ENCODE measurements around the gene SHC3.

The SHC3 gene

DNA sequence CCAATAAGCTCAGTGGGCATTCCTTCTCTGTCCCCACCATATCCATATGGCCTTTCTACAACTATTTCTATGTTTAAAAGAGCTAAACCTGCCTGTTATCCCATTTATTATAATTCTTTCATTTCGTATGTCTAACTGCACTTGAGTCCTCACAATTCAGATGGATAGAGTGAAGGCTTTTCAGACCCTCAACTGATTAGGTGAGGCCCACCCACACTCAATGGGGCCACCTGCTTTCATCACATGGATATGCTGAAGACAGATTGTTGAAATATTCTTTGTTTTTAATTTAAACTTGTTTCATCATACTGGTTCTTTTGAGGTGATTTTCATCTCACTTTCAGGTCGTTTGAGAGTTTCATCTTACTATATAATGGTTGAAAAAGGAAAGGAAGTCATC, 193.0 kb downstream of the SHC3 start:
- ChIA-PET POLR2A (no interaction called here), CTCF (interaction anchor here (1.5 kb wide), 1 partner anchor 15 kb away, joined by 5 read pairs; no protein-coding TSS in a partner anchor)
- DNase-seq (ENCODE audit: extremely low spot score): no peak
- TF ChIP-seq, protein P1, sequence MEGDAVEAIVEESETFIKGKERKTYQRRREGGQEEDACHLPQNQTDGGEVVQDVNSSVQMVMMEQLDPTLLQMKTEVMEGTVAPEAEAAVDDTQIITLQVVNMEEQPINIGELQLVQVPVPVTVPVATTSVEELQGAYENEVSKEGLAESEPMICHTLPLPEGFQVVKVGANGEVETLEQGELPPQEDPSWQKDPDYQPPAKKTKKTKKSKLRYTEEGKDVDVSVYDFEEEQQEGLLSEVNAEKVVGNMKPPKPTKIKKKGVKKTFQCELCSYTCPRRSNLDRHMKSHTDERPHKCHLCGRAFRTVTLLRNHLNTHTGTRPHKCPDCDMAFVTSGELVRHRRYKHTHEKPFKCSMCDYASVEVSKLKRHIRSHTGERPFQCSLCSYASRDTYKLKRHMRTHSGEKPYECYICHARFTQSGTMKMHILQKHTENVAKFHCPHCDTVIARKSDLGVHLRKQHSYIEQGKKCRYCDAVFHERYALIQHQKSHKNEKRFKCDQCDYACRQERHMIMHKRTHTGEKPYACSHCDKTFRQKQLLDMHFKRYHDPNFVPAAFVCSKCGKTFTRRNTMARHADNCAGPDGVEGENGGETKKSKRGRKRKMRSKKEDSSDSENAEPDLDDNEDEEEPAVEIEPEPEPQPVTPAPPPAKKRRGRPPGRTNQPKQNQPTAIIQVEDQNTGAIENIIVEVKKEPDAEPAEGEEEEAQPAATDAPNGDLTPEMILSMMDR (IDR thresholded peaks at IDR 0.05; ENCODE audit: control extremely low read depth, extremely low read depth, low read depth, missing control alignments): no peak

DNA sequence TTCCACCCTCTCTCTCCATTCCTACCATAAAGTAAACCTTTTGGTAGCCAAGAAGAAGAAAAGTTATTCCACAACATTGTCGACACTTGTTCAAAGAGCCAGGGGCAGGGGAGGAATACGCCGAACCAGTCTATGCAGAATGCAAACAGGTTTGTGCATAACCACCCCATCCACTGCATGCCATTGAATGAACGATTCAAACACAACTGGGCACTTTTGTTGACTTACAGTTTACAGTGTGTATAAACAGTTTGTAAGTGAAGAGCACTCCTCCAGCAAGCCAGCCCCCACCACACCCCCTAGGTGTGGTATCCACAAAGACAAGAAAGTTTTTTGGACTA, 194.1 kb downstream of the SHC3 start:
- DNase-seq (ENCODE audit: extremely low spot score): no peak
- TF ChIP-seq, protein P1 (IDR thresholded peaks at IDR 0.05; ENCODE audit: control extremely low read depth, extremely low read depth, low read depth, missing control alignments): no peak
- ChIA-PET CTCF (no interaction called here), POLR2A (no interaction called here)

DNA sequence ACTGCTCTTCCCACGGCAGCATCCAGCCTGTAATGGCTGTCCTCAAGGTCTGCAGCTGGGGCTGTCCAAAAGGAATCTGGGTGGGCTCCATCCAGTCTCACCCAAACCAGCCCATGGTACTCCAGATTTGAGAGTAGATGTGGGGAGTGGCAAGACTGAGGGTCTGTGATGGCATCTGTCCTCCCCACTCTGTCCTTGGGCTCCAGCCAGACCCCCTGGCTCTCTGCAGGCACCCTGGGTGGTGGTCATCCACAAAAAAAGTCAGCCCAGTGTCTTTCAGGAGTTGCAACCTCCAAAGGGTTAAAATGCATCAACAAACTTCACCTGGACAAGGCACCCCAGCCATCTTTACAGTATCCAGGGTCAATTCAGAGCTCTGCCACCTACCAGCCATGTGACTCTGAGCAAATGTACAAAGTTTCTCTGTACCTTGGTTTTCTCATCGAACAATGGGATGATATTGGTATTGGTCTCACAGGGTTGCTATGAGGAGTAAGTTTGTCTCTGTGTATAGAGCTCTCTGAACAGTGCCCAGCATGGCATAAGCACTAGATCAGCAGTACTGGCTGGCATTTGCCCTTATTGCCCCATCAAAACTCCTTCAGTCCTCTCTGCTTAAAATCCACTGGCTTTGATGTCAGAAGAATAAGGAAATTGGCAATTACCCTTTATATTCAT, 194.6 kb downstream of the SHC3 start:
- CTCF ChIA-PET: no interaction called here
- TF ChIP-seq, protein P1 (IDR thresholded peaks at IDR 0.05; ENCODE audit: control extremely low read depth, extremely low read depth, low read depth, missing control alignments): no peak
- DNase-seq (ENCODE audit: extremely low spot score): no peak
- POLR2A ChIA-PET: no interaction called here

DNA sequence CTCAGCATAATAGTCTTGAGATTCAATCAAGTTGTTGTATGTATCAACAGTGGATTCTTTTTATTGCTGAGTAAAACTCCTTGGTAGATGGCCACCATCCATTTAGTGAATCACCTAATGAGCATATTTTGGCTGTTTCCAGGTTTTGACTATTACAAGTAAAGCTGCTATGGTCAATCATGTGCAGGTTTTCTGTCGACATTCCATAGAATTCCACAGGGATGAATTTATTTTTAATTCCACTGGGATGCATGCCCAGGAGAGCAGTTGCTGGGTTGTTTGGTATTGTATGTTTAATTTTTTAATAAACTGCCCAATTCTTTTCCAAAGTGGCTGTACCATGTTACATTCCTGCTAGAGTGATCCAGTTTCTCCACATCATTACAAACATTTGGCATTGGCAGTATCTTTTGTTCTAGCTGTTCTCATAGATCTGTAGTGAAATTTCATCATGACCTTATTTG, 197.8 kb downstream of the SHC3 start:
- CTCF ChIA-PET: no interaction called here
- no peak for DNase-seq (ENCODE audit: extremely low spot score)
- TF ChIP-seq, protein P1 (IDR thresholded peaks at IDR 0.05; ENCODE audit: control extremely low read depth, extremely low read depth, low read depth, missing control alignments): no peak
- POLR2A ChIA-PET: no interaction called here

DNA sequence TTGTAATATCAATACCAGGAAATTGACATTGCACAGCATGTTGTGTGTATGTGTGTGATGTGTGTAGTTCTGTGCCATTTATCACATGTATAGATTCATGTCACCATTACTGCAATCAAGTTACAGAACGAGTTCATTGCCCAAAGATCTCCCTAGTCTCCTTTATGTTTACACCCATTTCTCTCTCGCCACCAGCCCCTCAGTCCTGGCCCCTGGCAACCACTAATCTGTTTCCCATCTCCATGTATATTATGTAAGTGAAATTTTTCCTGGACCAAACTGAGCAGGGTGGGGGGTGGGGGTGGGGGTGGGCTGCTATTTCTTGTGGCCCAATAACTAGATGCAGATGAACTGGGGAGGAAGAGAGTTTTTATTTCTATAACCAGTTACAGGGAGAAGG, 198.8 kb downstream of the SHC3 start:
- TF ChIP-seq, protein P1 (IDR thresholded peaks at IDR 0.05; ENCODE audit: control extremely low read depth, extremely low read depth, low read depth, missing control alignments): no peak
- POLR2A ChIA-PET: no interaction called here
- DNase-seq (ENCODE audit: extremely low spot score): no peak
- CTCF ChIA-PET: no interaction called here

DNA sequence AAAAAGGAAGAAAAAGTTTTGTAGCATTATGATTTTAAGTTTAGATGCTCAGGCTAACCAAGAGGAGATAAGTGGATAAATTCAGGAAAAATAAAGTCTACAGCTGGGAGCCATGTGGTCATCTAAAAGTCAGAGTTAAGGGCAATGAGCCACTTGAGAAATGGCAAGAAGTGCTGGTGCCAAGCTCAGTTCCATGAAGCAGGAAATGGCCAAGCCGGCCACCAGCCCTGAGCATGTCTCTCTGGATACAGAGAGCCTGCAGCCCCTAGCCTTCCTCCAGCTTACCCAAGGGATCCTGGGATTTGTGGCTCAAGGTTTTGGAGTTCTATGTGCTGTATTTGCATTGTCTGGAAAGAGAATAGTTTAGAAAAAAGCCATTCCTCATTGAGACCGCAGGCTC, 199.6 kb downstream of the SHC3 start:
- TF ChIP-seq, protein P1 (IDR thresholded peaks at IDR 0.05; ENCODE audit: control extremely low read depth, extremely low read depth, low read depth, missing control alignments): no peak
- DNase-seq (ENCODE audit: extremely low spot score): no peak
- POLR2A ChIA-PET: no interaction called here
- CTCF ChIA-PET: no interaction called here
